Endodermal cell (in vitro differentiated cells): ENCODE measurements around the gene KCNQ1. TPM values are rescaled to one million over a fixed set of nuclear protein-coding genes. Genes with fewer than 3 reads are reported as not detected.
A peak's percentile ranks its signal among the peaks of the same experiment; 100 is the strongest.

ENCODE experiments used
- DNase-seq: peaks from one replicate; pipeline ENCODE4 v3.0.0-alpha.2; 2017
- H3K27ac ChIP-seq: 2 replicates; pipeline ENCODE4 v1.5.1; 2013; ENCODE audit warnings: mild to moderate bottlenecking, low read depth, low read length, moderate library complexity
- H3K27me3 ChIP-seq: 2 replicates; pipeline ENCODE4 v1.6.1; 2013; ENCODE audit warnings: mild to moderate bottlenecking, low read length, moderate library complexity; ENCODE audit not compliant: insufficient read depth, control insufficient read depth, poor library complexity, severe bottlenecking
- H3K36me3 ChIP-seq: 2 replicates; pipeline ENCODE4 v1.7.0; 2013; ENCODE audit warnings: mild to moderate bottlenecking, low read length, moderate library complexity; ENCODE audit not compliant: control insufficient read depth, insufficient read depth
- H3K4me1 ChIP-seq: one replicate; pipeline ENCODE4 v1.7.0; 2013; ENCODE audit warnings: low read length; ENCODE audit not compliant: control insufficient read depth, insufficient read depth
- H3K4me3 ChIP-seq: 2 replicates; pipeline ENCODE4 v1.5.1; 2013; ENCODE audit warnings: mild to moderate bottlenecking, low read length, moderate library complexity
- H3K9ac ChIP-seq: 2 replicates; pipeline ENCODE4 v1.6.1; 2013; ENCODE audit warnings: mild to moderate bottlenecking, low read length, moderate library complexity; ENCODE audit not compliant: poor library complexity, severe bottlenecking; ENCODE audit errors: extremely low read depth
- H3K9me3 ChIP-seq: 2 replicates; pipeline ENCODE4 v1.6.1; 2013; ENCODE audit warnings: mild to moderate bottlenecking, low read length, moderate library complexity; ENCODE audit not compliant: control insufficient read depth
- H3K27ac Mint-ChIP-seq: 2 replicates; pipeline ENCODE4 v1.8.0; 2020; ENCODE audit warnings: mixed read lengths
- H3K27me3 Mint-ChIP-seq: 2 replicates; pipeline ENCODE4 v1.8.0; 2021; ENCODE audit warnings: mild to moderate bottlenecking, mixed read lengths; ENCODE audit not compliant: insufficient read depth
- H3K36me3 Mint-ChIP-seq: 2 replicates; pipeline ENCODE4 v1.8.0; 2020; ENCODE audit warnings: low read depth, mixed read lengths
- H3K4me1 Mint-ChIP-seq: 2 replicates; pipeline ENCODE4 v1.8.0; 2020; ENCODE audit warnings: mixed read lengths
- H3K4me3 Mint-ChIP-seq: 2 replicates; pipeline ENCODE4 v1.8.0; 2020; ENCODE audit warnings: mild to moderate bottlenecking, moderate library complexity, mixed read lengths
- H3K9me3 Mint-ChIP-seq: 2 replicates; pipeline ENCODE4 v1.8.0; 2020; ENCODE audit warnings: mild to moderate bottlenecking, mixed read lengths
- WGBS, 2 experiments: methylation state at CpG; one replicate each; pipeline versions ENCODE4 v1.1.5 to v1.1.7; 2013; ENCODE audit warnings: missing lambda C conversion rate in 2 of 2, mixed read lengths in 1 of 2; ENCODE audit not compliant: insufficient coverage in 1 of 2, insufficient read length in 1 of 2; 5-methylcytosine and 5-hydroxymethylcytosine counted together
- total RNA-seq, 2 donors: library from RNA; stranded (reverse); fragmentation: NEBNext Ultra II Directional in 1 of 2; extraction: Animal tissue kit (Norgen Biotek cat#: 25700) in 1 of 2; gene quantifications; 2 replicates in 1 of 2; 3 replicates in 1 of 2; pipeline ENCODE4 v1.2.1, GENCODE V29; 2021
- TF ChIP-seq, protein P1 (sequence below): fragments of 200-600 bp; sonication (generic); conservative IDR thresholded peaks from 2 replicates; pipeline ENCODE4 v1.5.0; 2021; ENCODE audit warnings: antibody characterized with exemption, mild to moderate bottlenecking

KCNQ1 gene
- total RNA-seq, 2 donors from 2014 or later, result 1.8 to 3.5 TPM

DNA sequence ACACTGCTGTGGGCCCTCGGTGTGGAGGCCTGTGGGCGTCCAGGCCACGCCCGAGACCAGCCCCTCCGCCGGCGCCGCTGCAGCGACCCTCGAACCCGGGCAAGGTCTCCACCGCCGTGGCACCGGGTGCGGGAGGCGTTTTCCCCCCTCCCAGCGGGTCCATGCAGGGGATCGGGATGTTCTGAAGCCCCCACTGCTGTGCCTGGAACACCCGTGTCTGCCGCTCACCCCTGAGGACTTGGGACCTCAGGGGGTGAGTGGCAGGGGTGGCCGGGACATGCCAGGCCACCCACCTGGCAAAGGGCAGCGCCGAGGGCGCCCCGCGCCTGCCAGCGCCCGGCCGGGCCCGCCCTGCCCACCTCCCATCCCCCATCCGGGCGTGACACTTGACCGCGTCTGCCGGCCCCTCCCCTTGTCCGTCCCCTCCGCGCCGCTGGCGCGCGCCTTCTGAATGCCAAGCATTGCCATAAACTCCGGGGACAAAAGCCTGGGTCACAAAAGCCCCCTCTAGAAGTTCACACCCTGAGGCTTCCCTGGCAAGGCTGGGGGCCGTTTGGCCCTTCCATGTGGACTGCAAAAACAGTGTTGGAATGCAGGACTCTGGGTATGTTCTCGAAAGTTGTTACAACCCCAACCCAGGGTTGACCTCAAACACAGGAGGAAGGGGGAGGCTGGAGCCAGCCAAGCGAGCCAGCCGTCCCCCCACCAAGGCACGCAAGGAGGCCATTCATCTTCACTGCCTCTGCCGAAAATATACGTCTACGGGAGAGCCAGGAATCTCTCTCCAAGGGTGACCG, 255.8 kb downstream of the KCNQ1 start:
- WGBS, 2 experiments, result 47 to 52% methylated on average over 22 to 52 of the region's 52 CpGs
- H3K27me3 ChIP-seq, result no peaks in the 10 kb centered on the region
- TF ChIP-seq, protein P1, sequence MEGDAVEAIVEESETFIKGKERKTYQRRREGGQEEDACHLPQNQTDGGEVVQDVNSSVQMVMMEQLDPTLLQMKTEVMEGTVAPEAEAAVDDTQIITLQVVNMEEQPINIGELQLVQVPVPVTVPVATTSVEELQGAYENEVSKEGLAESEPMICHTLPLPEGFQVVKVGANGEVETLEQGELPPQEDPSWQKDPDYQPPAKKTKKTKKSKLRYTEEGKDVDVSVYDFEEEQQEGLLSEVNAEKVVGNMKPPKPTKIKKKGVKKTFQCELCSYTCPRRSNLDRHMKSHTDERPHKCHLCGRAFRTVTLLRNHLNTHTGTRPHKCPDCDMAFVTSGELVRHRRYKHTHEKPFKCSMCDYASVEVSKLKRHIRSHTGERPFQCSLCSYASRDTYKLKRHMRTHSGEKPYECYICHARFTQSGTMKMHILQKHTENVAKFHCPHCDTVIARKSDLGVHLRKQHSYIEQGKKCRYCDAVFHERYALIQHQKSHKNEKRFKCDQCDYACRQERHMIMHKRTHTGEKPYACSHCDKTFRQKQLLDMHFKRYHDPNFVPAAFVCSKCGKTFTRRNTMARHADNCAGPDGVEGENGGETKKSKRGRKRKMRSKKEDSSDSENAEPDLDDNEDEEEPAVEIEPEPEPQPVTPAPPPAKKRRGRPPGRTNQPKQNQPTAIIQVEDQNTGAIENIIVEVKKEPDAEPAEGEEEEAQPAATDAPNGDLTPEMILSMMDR, result no peak
- H3K9ac ChIP-seq, result peak overlapping the region; percentile 28
- H3K9me3 ChIP-seq, result no peaks in the 10 kb centered on the region
- no peaks in the 10 kb centered on the region for H3K36me3 ChIP-seq
- H3K27ac ChIP-seq, result peak overlapping the region; percentile 51
- H3K36me3 Mint-ChIP-seq, result peaks cover 4% of the 10 kb centered on the region
- peaks cover 37% of the 10 kb centered on the region for H3K27me3 Mint-ChIP-seq
- peak; percentile 85 for DNase-seq
- no peak overlapping the region for H3K27ac Mint-ChIP-seq
- H3K4me1 Mint-ChIP-seq, result peaks cover 53% of the 10 kb centered on the region
- peak overlapping the region; percentile 87 for H3K4me3 Mint-ChIP-seq
- H3K4me1 ChIP-seq, result peaks cover 12% of the 10 kb centered on the region
- H3K9me3 Mint-ChIP-seq, result peaks cover 13% of the 10 kb centered on the region
- H3K4me3 ChIP-seq, result peak overlapping the region; percentile 76

DNA sequence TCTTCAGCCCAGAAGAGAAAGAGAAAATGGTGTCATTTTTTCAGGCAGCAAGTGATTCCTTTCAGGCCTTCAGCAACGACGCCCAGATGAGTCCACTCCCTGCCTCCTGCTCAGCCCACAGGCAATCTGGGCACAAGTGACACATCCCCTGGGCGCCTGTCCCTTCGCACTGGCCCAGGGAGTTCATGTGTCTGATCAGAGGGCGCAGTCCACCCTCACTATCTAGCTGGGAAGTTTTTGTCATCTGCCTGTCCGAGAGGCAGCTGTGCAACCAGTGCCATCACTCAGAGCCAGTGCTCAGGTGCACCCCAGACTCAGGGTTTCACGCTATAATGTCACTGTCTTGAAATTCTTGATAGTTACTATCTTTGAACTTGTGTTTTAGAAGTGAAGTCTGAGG, 256.4 kb downstream of the KCNQ1 start:
- no peak overlapping the region for H3K4me3 ChIP-seq
- Mint-ChIP-seq H3K4me1 (peaks cover 49% of the 10 kb centered on the region), H3K36me3 (peaks cover 3% of the 10 kb centered on the region), H3K27ac (no peak overlapping the region), H3K4me3 (peak overlapping the region; percentile 87), H3K9me3 (peaks cover 19% of the 10 kb centered on the region), H3K27me3 (peaks cover 42% of the 10 kb centered on the region)
- no peaks in the 10 kb centered on the region for H3K36me3 ChIP-seq
- TF ChIP-seq, protein P1, result no peak
- H3K27me3 ChIP-seq, result no peaks in the 10 kb centered on the region
- 60 to 80% methylated on average over 1 to 7 of the region's 7 CpGs for WGBS, 2 experiments
- no peak overlapping the region for H3K9ac ChIP-seq
- peaks cover 3% of the 10 kb centered on the region for H3K9me3 ChIP-seq
- H3K4me1 ChIP-seq, result peaks cover 12% of the 10 kb centered on the region
- H3K27ac ChIP-seq, result peak overlapping the region; percentile 40
- no peak for DNase-seq

DNA sequence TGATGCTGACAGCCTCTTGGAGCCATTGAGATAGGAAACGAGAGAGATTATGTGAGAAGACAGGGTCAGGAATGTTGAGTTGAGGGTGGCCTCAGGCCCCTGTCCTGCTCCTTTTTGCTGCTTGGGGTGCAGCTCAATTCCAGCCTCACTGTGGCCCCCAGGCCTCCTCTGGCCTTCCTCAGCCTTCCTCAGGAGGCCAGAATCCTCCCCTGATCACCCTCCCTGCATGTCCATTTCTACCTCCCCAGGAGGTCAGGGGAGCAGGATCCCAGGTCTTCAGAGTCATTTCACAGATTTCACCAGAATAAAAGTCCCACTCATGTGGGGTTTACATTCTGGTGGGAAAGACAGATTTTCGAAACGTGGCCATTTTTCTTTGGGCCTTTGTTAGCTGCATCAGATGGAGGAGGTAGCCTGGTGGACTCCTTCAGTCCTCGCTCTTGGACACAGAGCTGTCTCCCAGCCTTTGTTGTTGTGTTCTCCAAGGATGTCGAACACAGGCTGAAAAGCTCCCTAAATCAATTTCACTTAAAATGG, 257.2 kb downstream of the KCNQ1 start:
- Mint-ChIP-seq H3K9me3 (peaks cover 20% of the 10 kb centered on the region), H3K4me1 (peaks cover 43% of the 10 kb centered on the region), H3K4me3 (no peak overlapping the region), H3K27ac (no peak overlapping the region), H3K36me3 (no peaks in the 10 kb centered on the region), H3K27me3 (peaks cover 49% of the 10 kb centered on the region)
- H3K27ac ChIP-seq, result no peak overlapping the region
- WGBS, 2 experiments, result 87 to 95% methylated on average over 3 to 5 of the region's 5 CpGs
- peaks cover 12% of the 10 kb centered on the region for H3K4me1 ChIP-seq
- no peak overlapping the region for H3K9ac ChIP-seq
- no peak overlapping the region for H3K4me3 ChIP-seq
- H3K9me3 ChIP-seq, result peaks cover 5% of the 10 kb centered on the region
- TF ChIP-seq, protein P1, result no peak
- no peaks in the 10 kb centered on the region for H3K27me3 ChIP-seq
- peak; percentile 49 for DNase-seq
- no peaks in the 10 kb centered on the region for H3K36me3 ChIP-seq
